Stimulated activated CD4-positive, alpha-beta T cell treated with anti-CD3 and anti-CD28 coated beads, TNF-alpha, amount 100 ng/mL, for 4 hours (primary cell): Measurements from ENCODE around the gene SLC35E2B.
"Not testable (repeated sequence)": the region's sequence is repeated elsewhere in the genome, so short reads cannot be mapped to it uniquely, and the experiment has no call there.

ENCODE experiments used
- DNase-seq, 3 experiments: peaks; one replicate each; pipeline ENCODE4 v3.0.0-alpha.2; 2020; ENCODE audit warnings: low read depth in 3 of 3

SLC35E2B gene

DNA sequence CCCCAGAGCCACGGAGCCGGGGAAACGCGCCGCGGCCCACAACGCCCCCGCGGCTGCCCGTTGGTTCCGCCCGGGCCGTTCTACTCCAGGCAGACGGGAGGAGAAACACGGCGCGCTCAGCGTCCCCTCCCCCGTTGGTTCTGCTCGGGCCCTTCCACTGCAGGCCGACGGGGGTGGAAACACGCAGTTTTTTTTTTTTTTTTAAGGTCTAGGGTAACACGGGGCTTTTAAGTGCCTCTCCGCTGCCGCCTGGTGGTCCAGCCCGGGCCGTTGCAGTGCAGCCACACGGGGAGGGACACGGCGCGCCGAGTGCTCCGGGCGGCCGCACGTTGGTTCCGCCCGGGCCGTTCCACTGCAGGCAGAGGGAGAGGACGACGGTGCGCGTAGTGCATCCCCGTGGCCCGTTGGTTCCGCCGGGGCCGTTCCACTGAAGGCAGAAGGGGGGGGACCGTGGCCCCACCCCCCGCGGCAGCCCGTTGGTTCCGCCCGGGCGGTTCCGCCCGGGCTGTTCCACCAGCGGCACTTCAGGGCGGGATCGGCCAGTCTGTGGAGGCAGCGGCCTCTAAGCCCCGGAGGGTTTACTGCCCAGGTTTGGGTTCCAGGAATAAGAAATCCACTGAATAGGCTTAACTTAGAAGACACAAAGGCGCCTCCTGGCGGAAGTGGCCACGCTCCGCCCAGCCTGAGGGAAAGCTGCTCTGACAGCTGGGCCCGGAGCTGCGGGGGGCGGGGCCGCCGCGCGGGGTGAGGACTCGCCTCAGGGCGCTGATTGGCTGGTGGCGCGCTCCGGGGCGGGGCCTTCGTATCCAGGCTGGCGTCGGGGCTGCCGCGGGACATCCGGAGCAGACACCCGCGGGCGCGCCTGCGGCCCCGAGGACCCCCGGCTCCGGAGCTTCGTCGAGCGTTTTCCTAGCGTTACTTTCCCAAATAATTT, at the start of gene SLC35E2B:
Gene SLC35E2B, minus strand, starts transcription at position 82 of the 934 bp plus-strand sequence. CDS start 16,096 bp downstream, outside the sequence.
- DNase-seq = peak; percentile 70 to 86 (median 86)

DNA sequence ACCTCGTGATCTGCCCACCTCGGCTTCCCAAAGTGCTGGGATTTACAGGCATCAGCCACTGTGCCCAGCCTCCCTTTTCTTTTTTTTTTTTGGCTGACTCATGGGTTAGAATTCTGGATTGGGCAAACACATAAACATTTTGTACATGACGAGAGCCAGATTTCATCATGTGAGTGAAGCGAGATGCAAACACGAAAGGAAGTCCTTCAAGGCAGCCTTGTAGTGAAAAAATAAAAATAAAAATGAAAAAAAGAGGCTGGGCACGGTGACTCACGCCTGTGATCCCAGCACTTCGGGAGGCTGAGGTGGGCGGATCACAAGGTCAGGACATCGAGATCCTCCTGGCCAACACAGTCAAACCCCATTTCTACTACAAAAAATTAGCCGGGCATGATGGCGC, 48.4 kb upstream of the SLC35E2B start:
- DNase-seq = not testable (repeated sequence)

DNA sequence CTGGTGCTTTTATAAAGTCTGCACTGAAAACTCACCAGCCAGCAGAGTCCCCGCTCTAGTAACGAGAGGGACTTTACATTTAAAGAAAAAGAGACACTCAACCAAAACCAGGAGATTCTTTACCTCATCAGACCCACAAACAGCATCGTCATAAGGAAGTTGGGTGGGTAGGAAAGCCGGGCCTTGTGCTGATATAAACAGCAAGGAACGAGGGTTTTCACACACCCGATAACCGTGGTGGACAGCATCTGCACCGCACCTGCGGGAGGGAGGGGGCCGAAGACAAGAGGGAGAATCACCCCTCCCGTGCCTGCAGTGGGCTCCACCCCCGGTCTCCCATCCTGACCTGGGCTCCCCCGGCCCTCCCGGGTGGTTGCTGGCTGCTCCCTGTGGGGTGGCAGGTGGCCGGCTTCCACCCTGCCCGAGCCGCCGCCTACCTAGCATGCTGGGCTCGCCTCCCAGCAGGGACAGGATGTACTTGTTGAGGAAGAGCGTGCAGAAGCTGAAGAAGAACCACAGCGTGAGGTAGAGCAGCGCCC, 46.3 kb upstream of the SLC35E2B start:
- DNase-seq = not testable (repeated sequence)

DNA sequence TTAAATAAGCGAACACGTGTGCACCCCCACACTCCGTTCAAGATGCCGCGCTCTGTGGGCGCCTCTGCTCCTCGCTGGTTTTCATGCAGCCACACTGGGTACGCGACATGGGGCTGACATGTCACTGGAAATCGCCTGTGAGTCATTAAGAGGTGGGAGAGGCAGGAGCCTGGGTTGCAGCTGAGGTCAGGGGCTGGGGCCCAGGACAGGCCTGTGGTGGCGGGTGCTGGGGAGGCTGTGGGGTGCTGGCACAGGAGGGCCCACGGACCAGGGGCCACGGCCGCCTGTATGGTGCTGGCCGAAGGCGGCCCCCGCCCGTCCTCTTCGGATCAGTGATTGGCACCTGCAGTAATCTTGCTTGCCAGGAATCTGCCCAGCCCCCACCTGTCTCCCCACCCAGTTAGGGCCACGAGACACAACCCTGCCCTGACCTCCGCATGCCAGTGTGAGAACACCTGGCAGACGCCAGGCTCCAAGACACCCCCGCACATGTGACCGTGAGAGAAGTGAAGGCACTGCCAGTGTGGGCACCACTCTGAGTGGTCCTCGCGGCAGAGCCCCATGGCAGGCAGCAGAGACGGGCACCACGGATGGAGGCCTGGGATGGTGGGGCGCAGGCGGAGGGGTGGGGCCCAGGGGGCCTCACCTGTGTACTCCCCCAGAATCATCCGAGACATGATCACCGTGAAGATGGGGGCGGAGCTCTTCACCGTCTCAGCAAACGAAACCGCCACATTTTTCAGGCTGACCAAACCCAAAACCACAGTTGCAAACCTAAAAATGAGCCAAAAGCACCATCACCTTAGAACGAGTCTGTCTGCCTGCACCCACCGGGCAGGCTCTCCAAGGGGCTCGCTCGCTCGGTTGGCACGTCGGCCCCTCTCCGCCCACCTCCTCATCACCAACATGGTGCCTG, 45.3 kb upstream of the SLC35E2B start:
- not testable (repeated sequence) for DNase-seq

DNA sequence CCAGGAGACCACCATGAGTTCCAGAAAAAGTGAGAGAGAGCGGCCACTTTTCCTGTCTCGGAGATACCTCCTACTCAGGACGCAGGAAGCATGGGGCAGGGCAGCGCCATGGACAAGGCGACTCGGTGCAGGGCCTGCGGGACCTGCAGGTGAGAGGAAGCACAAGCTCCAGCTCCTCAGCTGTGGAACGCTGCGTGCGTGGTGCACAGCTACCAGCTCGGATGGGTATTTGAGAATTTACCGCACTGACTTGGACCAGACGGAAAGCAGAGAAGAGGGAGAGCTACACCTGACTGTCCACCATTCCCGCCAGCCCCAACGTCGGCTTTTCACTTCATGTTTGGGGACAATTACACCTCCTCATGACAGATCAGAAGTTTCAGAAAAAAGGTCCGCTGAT, 39.8 kb upstream of the SLC35E2B start:
- no peak for DNase-seq

DNA sequence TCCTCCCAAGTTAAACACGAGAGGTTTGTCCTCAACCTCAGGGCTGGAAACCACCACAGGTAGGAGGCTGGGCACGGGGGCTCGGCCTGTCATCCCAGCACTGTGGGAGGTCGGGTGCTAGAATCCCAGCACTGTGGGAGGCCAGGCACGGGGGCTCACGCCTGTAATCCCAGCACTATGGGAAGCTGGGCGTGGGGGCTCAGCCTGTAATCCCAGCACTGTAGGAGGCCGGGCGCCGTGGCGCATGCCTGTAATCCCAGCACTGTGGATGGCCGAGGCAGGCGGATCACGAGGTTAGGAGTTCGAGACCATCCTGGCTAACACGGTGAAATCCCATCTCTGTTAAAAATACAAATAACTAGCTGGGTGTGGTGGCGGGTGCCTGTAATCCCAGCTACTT, 38.3 kb upstream of the SLC35E2B start:
- DNase-seq = no peak

DNA sequence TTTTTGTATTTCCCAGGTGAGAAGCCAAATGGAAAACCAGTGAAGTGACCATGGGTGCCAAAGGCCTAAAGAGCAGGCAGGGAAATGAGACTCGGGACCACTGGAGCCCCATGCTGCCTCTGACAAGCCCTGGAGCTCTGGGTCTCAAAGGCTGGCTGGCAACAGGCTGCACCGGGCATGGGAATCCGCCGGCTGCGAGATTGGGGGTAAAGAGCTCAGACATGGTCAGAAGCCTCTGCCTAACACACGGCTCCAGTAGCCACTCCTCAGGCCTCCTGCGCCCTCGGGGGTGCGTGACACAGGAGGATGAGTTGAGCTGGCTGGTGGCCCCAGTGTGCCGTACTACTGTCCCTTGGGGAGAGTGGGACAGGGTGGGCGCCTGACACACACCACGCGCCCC, 37.6 kb upstream of the SLC35E2B start:
- not testable (repeated sequence) for DNase-seq

DNA sequence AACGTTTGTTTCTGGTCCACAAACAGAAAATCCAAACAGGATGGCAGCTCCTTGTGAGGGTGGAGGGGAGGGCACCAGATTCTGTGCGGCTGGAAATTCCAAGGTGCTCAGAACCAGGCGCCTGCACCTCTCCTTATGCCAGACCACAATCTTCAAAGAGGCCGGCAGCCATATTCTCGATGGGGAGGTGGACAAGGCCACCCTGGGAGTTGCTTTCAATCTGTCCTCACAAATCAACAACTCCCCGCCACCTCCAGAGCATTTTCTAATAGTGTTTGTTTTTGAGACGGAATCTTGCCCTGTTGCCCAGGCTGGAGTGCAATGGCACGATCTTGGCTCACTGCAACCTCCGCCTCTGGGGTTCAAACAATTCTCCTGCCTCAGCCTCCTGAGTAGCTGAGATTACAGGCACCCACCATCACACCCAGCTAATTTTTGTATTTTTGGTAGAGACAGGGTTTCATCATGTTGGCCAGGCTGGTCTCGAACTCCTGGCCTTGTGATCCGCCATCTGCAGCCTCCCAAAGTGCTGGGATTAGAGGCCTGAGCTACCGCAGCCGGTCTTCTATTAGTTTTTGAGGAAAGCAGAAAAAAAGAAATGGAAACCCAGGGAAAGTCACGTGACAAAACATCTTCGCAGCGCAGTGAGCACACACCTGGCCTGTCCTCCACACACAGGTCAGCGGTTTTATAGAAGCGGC, 36.7 kb upstream of the SLC35E2B start:
- DNase-seq = not testable (repeated sequence)

DNA sequence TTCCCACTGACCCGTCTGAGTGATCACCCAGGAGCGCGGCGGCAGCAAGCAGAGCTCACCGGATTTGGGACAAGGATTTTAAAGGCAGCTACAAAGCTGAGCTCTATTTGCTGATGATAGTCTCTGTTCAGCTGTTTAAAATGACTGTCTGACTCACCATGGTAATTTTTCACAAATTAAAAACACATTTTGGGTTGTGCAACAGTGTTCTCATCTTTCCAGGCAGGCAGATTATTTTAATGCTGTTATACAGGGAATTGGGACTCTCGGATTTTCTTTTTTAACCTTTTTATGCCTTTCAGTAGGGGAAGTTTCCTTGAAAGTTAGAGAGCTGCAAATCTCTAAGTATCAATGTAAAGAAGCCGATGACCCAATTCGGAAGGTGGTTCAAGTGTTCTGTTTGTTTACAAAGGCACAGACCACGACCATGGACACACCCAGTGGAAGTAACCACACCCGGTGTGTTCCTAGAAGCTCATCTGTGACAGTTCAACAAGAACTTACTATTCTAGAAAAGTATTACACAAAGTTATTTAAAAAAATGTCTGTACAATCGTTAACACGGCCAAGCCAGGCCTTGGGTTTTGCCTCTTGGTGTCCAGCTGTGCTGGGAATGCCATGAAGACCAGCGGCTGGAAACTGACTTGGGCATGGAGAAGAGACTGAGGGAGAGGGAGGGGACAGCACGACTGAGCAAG, 35.9 kb upstream of the SLC35E2B start:
- DNase-seq = not testable (repeated sequence)

DNA sequence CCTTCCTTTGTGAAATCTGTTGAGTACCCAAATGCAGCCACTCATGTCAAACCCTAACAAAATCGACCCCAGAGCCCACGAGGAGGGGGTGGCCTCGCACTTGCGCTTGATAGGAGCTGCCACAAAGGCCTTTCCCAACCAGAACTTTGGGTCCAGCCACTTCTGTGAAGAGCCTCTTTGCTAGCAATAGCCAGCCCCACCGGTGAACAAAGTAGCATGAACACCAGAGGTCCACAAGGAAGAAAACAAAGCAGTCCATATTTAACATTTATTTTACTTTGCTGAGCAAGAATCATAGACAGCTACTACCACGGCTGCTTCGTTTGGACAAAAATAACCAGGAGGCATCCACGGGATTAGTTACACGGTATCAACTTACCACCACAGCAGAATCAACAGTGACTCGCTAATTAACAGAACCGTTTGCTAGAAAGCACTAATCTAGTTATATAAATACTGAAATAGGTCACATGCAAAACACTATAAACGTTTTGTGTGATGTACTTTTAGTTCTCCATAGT, 34.6 kb upstream of the SLC35E2B start:
- not testable (repeated sequence) for DNase-seq

DNA sequence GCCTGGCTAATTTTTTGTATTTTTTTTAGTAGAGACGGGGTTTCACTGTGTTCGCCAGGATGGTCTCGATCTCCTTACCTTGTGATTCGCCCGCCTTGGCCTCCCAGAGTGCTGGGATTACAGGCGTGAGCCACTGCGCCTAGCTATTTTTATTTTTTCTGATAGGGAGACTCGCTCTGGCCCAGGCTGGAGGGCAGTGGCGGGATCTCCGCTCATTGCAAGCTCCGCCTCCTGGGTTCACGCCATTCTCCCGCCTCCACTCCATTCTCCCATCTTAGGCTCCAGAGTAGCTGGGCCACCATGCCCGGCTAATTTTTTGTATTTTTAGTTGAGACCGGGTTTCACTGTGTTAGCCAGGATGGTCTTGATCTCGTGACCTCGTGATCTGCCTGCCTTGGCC, 33.5 kb upstream of the SLC35E2B start:
- not testable (repeated sequence) for DNase-seq

DNA sequence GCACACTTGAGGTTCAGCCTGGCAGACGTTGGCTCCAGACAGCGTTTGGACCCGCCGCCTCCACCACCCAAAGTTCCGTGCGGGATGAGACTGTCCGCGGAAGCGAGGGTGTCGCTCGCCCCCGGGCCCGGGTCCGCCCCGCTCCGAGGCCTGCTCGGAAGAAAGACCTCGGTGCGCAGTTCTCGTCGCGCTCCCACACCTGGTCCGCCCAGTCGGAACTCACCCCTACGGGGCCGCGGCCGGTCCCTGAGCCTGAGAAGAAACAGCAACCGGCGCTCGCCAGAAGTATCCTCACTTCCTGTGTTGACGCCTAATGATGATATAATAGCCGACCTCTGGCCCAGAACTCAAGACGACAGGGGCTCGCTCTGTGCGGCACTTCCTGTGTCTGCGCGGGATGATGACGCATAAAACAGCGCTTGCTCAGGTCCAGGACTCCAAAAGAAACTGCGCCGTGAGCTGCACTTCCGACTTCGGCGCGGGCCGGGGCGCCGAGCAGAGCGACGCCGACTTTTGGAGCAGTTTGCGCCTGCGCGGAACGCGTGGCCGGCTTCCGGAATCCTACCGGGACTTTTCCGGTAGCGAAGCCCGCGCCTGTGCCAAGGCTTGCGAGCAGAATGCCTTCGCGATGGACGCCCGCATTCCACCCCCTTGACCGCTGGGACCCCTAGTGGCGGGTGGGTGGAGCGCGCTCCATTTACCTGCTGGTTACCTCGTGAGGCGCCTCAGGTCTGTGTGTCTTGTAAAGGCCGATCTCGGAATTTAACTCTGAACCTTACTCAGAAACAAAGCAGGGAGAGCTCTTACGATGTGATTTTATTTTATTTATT, 31.7 kb upstream of the SLC35E2B start, which contains the start of gene CDK11A:
Gene CDK11A, minus strand, starts transcription at position 323 of the 830 bp plus-strand sequence. CDS start 1,539 bp downstream, outside the sequence.
- peak; percentile 85 to 98 (median 92) for DNase-seq

DNA sequence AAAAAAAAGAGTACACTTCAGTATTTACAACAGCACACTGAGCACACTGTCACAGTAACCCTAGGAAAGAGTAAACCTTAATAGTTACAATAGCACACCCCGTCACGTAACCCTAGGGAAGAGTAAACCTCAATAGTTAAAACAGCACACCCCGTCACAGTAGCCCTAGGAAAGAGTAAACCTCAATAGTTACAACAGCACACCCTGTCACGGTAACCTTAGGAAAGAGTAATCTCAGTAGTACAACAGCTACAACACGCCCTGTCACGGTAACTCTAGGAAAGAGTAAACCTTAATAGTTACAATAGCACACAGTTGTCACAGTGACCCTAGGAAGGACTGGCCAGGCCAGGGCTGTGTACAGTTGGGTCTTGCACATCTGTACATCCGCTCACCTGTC, 28.6 kb upstream of the SLC35E2B start:
- DNase-seq = no peak

DNA sequence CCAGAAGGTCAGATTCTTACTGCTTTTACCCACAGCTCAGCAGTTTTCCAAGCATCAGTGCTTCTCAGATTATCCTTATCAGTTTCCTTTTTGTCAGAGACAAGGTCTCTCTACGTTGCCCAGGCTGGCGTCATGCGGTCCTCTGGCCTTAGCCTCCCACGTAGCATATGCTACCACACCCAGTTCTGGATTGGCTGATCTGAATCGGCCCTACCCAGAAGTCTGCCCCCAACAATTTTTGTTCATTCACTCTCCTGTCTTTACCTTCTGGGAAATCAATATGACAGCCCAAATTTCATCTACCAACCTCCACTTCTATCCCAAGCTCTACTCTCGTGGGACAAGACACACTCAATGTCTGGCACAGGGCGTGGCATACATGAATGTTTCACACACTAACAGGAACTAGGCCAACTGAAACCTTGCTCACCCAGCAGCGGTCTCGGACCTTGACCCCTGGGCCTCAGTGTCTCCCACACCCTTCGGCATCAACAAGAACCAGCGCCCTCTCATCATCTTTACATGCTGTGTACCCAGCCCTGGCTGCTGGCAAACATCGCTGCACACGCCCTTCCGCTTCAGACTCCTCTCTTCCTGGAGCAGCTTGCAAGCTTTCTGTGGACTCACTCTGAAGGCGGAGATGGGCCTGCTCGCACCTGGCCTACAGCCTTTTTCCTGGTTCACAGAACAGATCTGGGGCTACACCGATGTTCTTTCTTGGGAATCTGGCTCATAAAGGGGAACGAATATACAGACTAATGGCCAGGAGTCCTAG, 22.7 kb upstream of the SLC35E2B start:
- DNase-seq = not testable (repeated sequence)

DNA sequence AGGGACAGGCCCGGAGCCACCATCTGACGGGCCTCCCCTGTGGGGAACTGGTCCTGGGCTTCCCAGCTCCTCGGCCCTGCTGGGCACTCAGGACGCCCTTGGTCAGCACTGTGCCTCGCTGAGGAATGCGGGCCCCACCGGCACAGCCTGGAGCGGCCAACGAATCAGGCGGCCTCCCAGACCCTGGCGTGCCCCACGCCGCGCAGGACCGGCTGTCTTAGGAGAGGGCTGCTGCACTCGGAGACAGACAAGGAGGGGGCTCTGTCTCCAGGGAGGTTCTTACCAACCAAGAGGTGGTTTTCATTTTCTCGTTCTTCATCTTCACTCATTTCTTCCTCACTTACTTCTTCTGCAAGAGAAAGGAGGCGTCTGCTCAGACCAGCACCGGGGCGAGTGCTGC, 15.3 kb upstream of the SLC35E2B start:
- not testable (repeated sequence) for DNase-seq

DNA sequence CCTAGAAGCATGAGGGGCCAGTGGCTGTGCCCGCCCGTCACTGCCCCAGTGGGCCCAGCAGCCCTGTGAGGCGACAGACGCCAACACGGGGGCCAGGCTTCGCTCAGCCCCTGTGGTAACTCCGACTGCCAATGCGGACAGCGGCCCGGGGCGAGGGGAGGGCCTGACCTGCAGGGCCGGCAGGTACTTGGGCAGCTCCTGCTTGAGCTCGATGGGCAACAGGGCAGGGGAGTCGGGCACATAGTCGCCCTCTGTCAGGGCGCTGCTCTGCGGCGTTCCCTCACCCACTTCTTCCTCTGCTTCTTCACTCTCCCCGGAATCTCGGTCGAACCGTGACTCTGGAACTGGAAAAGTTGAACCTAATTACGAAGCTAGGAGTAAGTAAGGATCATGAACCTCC, 14.6 kb upstream of the SLC35E2B start:
- not testable (repeated sequence) for DNase-seq

DNA sequence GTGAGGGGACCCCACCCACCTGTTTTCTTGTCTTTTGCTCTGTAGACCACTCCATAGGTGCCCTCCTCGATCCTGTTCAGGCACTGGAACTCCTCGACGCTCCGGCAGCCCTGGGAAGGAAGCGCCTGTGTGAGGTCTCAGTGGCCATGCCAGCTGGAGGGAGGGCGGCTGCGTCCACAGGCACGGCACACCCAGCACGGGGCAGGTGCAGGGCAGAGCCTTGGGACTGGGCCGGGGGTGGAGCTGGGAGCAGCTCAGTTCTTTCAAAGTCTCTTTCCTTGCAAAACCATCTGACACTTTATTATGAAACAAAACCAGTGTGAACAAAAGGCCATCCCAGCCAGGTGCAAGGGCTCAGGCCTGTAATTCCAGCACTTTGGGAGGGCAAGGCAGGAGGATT, 13.0 kb upstream of the SLC35E2B start:
- DNase-seq = not testable (repeated sequence)

DNA sequence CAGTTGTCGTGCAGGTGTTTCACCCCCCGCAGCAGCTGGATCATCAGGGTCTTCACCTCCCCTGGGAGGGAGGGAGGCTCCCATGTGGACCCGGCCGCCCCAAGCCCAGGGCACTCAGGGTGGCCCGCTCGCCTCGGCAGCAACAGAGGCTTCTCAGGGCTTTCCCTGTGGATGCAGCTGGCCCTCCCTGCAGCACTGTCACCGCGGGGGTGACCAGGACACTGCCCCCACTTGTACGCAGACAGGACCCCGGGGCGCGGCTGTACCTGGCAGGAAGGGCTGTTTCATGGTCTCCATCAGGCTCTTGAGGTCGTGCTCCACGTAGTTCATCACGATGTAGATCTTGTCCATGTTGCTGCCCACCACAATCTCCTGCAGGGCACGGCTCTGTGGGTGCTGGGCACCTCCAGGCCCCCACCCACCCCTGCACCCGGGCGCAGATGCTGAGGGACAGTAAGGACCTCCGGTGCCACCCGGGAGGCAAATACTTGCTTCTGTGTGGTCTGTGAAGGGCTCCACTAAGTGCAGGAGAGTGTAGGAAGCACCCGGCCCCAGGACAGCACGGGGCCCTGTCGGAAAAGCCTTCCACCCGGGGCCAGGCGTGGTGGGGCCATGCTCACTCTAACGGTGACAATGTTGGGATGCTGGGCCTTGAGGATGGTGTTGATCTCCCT, 11.8 kb upstream of the SLC35E2B start:
- not testable (repeated sequence) for DNase-seq
